ENCODE measurements around the gene LYVE1. TPM values are rescaled to one million over a fixed set of nuclear protein-coding genes. Genes with fewer than 3 reads are reported as not detected.
"Not testable (repeated sequence)": the region's sequence is repeated elsewhere in the genome, so short reads cannot be mapped to it uniquely, and the experiment has no call there.

LYVE1 gene
- total RNA-seq, 2 experiments from 2014 or later: not detected

GRCh38 chr11:10601837-10602236 is 33.4 kb upstream of the LYVE1 start:
- peaks cover 13% of the 10 kb centered on the region for H3K4me1 Mint-ChIP-seq
- CTCF ChIA-PET: interaction anchor here (1.2 kb wide), 1 partner anchor 10 kb away, joined by 3 read pairs; no protein-coding TSS in a partner anchor
- no peak overlapping the region for H3K4me3 Mint-ChIP-seq
- H3K27me3 Mint-ChIP-seq: peaks cover 7% of the 10 kb centered on the region
- H3K36me3 Mint-ChIP-seq: no peaks in the 10 kb centered on the region
- H3K27ac Mint-ChIP-seq: no peak overlapping the region
- no peaks in the 10 kb centered on the region for H3K9me3 Mint-ChIP-seq (ENCODE audit: low read depth)
- DNase-seq (no peak), ATAC-seq (no peak)

DNA sequence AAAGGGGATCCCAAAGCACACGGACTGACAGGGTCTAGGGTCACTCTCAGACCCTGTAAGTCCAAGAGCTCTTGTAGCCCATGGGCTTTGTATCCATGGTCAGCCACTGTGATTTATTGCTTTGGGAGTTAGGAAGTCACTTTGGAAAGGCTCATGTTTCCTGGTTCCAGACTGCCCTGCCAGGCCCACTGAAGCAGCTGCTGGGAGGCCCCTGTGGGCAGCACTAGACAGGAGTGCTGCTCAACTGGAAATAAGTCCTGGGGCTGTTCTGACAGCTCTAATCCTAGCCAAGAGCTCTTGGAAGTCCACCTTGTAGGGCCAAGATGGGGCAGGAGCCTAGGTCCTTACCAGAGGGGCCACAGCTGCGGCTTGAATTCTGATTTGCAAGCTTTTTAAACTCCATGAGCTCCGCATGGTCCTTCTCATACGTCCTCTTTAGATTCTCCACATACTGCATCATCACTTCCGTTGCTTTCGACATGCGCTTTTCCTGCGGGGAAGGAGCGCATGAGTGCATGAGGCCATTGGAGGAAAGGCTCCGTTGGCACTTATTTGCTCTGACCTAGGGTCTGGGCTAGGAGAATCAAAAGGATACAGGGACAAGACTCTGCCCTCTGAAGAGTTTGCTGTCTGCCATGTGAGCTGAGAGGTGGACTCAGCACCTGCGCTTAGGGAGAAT is 32.2 kb upstream of the LYVE1 start:
- DNase-seq: no peak
- Mint-ChIP-seq H3K9me3 (ENCODE audit: low read depth) (peaks cover 3% of the 10 kb centered on the region), H3K27ac (no peak overlapping the region), H3K4me1 (peaks cover 4% of the 10 kb centered on the region), H3K27me3 (peaks cover 3% of the 10 kb centered on the region), H3K4me3 (no peak overlapping the region), H3K36me3 (no peaks in the 10 kb centered on the region)
- no peak for ATAC-seq
- CTCF ChIA-PET: no interaction called here

GRCh38 chr11:10599388-10600175 is 31.1 kb upstream of the LYVE1 start:
- Mint-ChIP-seq H3K27ac (no peak overlapping the region), H3K4me3 (no peak overlapping the region), H3K4me1 (peaks cover 4% of the 10 kb centered on the region), H3K9me3 (ENCODE audit: low read depth) (peaks cover 3% of the 10 kb centered on the region), H3K27me3 (no peaks in the 10 kb centered on the region), H3K36me3 (no peaks in the 10 kb centered on the region)
- ATAC-seq: no peak
- DNase-seq: no peak
- CTCF ChIA-PET: interaction anchor here (1.5 kb wide), 1 partner anchor 58 kb away, joined by 6 read pairs; the partner anchor contains the start of gene RNF141

DNA sequence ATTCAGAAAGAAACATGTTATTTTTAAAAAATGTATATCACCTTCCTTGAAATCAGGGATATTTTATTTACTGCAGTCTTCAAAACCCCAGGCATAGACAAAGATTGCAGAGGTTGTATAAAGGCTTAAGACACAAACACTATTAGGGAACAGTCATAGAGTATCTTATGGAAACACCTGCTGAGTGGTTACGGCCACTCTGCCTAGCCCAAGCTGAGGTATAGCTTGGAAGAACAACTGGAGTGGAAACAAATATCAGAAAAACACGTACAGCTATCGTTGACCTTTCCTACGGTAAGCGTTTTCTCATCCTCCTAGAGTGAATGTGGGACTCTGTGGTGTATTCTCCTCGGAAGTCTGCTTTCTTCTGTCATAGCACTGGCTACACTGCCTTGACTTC is 30.4 kb upstream of the LYVE1 start:
- CTCF ChIA-PET: interaction anchor here (1.5 kb wide), 1 partner anchor 58 kb away, joined by 6 read pairs; the partner anchor contains the start of gene RNF141
- peaks cover 3% of the 10 kb centered on the region for H3K9me3 Mint-ChIP-seq (ENCODE audit: low read depth)
- no peak overlapping the region for H3K27ac Mint-ChIP-seq
- peaks cover 7% of the 10 kb centered on the region for H3K4me1 Mint-ChIP-seq
- no peak for ATAC-seq
- H3K4me3 Mint-ChIP-seq: no peak overlapping the region
- H3K27me3 Mint-ChIP-seq: no peaks in the 10 kb centered on the region
- H3K36me3 Mint-ChIP-seq: no peaks in the 10 kb centered on the region
- DNase-seq: no peak

GRCh38 chr11:10597877-10598351 is 29.4 kb upstream of the LYVE1 start:
- no peaks in the 10 kb centered on the region for H3K36me3 Mint-ChIP-seq
- CTCF ChIA-PET: no interaction called here
- DNase-seq: no peak
- peaks cover 3% of the 10 kb centered on the region for H3K9me3 Mint-ChIP-seq (ENCODE audit: low read depth)
- H3K4me1 Mint-ChIP-seq: peaks cover 7% of the 10 kb centered on the region
- no peak overlapping the region for H3K4me3 Mint-ChIP-seq
- ATAC-seq: no peak
- no peak overlapping the region for H3K27ac Mint-ChIP-seq
- peaks cover 3% of the 10 kb centered on the region for H3K27me3 Mint-ChIP-seq

GRCh38 chr11:10595840-10596239 is 27.4 kb upstream of the LYVE1 start:
- not testable (repeated sequence) for DNase-seq

GRCh38 chr11:10594407-10594806 is 25.9 kb upstream of the LYVE1 start:
- Mint-ChIP-seq H3K27ac (no peak overlapping the region), H3K4me3 (no peak overlapping the region), H3K9me3 (ENCODE audit: low read depth) (peaks cover 3% of the 10 kb centered on the region), H3K36me3 (no peaks in the 10 kb centered on the region), H3K27me3 (peaks cover 18% of the 10 kb centered on the region), H3K4me1 (peaks cover 10% of the 10 kb centered on the region)
- DNase-seq (no peak), ATAC-seq (peak; percentile 47)
- CTCF ChIA-PET: interaction anchor here (1.4 kb wide), 1 partner anchor 10 kb away, joined by 3 read pairs; no protein-coding TSS in a partner anchor

More at GRCh38 chr11:10595840-10596239, 27.4 kb upstream of the LYVE1 start:
- not testable (repeated sequence) for H3K4me1 Mint-ChIP-seq; H3K9me3 Mint-ChIP-seq (ENCODE audit: low read depth); ATAC-seq; H3K4me3 Mint-ChIP-seq; H3K27ac Mint-ChIP-seq; H3K36me3 Mint-ChIP-seq
- CTCF ChIA-PET: interaction anchor here (1.4 kb wide), 1 partner anchor 11 kb away, joined by 3 read pairs; no protein-coding TSS in a partner anchor
- H3K27me3 Mint-ChIP-seq: peaks cover 11% of the 10 kb centered on the region

DNA sequence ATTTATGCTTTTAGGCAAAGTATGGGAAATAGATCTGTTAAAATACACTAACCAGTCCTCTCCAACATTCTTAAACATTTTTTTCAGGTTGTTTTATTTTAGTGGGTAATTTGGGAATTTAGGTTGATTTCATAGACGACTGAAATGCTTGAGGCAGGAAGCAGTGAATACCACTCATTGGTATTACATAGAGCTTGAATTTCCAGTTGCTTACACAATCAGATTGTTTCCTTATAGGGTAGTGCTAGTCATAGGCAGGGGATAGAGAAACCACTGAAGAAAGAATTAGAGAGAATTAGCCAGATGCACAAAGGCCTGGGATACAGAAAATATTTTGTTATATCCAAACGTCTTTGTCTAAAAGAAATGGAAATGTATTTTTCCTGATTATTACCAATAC is 23.9 kb upstream of the LYVE1 start:
- no peak overlapping the region for H3K4me3 Mint-ChIP-seq
- CTCF ChIA-PET: interaction anchor here (0.5 kb wide), 1 partner anchor 10 kb away, joined by 3 read pairs; no protein-coding TSS in a partner anchor
- ATAC-seq (no peak), DNase-seq (no peak)
- H3K9me3 Mint-ChIP-seq (ENCODE audit: low read depth): peaks cover 3% of the 10 kb centered on the region
- H3K4me1 Mint-ChIP-seq: peaks cover 17% of the 10 kb centered on the region
- H3K27ac Mint-ChIP-seq: no peak overlapping the region
- peaks cover 18% of the 10 kb centered on the region for H3K27me3 Mint-ChIP-seq
- H3K36me3 Mint-ChIP-seq: no peaks in the 10 kb centered on the region

DNA sequence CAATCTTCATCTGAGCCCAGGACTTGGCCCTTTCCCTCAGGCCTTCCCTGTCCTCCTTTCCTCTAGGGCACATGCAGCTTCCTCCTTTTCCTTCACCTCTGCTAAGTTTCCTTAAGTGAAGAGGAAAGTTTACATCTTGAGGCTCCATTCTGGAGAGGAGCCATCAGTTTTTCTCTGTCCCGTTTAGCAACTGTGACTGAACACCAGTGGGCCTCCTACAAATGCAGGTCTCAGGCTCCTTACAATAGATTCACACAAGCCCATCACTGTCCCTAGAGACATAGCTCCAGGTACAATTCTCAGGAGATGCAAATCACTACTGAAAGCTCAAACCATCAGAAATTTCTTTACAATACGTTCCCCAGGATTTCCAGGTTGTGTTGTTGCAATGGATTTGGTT is 23.3 kb upstream of the LYVE1 start:
- no peak overlapping the region for H3K27ac Mint-ChIP-seq
- DNase-seq: no peak
- no peaks in the 10 kb centered on the region for H3K36me3 Mint-ChIP-seq
- ATAC-seq: no peak
- H3K9me3 Mint-ChIP-seq (ENCODE audit: low read depth): peaks cover 3% of the 10 kb centered on the region
- H3K4me1 Mint-ChIP-seq: peaks cover 19% of the 10 kb centered on the region
- no peak overlapping the region for H3K4me3 Mint-ChIP-seq
- CTCF ChIA-PET: interaction anchor here (0.5 to 1.5 kb wide), 2 partner anchors 11 to 187 kb away, joined by 3 to 4 read pairs; no protein-coding TSS in a partner anchor
- peaks cover 18% of the 10 kb centered on the region for H3K27me3 Mint-ChIP-seq

GRCh38 chr11:10590218-10590915 is 21.9 kb upstream of the LYVE1 start:
- CTCF ChIA-PET: interaction anchor here (1.4 to 1.5 kb wide), 2 partner anchors 56 to 186 kb away, joined by 3 to 4 read pairs; no protein-coding TSS in a partner anchor
- DNase-seq (no peak), ATAC-seq (no peak)
- no peaks in the 10 kb centered on the region for H3K9me3 Mint-ChIP-seq (ENCODE audit: low read depth)
- no peaks in the 10 kb centered on the region for H3K36me3 Mint-ChIP-seq
- peaks cover 19% of the 10 kb centered on the region for H3K4me1 Mint-ChIP-seq
- H3K27me3 Mint-ChIP-seq: peaks cover 18% of the 10 kb centered on the region
- no peak overlapping the region for H3K4me3 Mint-ChIP-seq
- H3K27ac Mint-ChIP-seq: no peak overlapping the region

GRCh38 chr11:10588904-10589303 is 20.4 kb upstream of the LYVE1 start:
- DNase-seq (no peak), ATAC-seq (peak; percentile 64)
- Mint-ChIP-seq H3K9me3 (ENCODE audit: low read depth) (no peaks in the 10 kb centered on the region), H3K36me3 (no peaks in the 10 kb centered on the region), H3K27me3 (peaks cover 18% of the 10 kb centered on the region), H3K4me1 (peaks cover 12% of the 10 kb centered on the region), H3K27ac (no peak overlapping the region), H3K4me3 (no peak overlapping the region)
- CTCF ChIA-PET: interaction anchor here (0.6 kb wide), 1 partner anchor 911 kb away, joined by 3 read pairs; no protein-coding TSS in a partner anchor

GRCh38 chr11:10587995-10588394 is 19.5 kb upstream of the LYVE1 start:
- H3K27ac Mint-ChIP-seq: no peak overlapping the region
- peaks cover 12% of the 10 kb centered on the region for H3K4me1 Mint-ChIP-seq
- CTCF ChIA-PET: interaction anchor here (0.6 kb wide), 1 partner anchor 910 kb away, joined by 3 read pairs; no protein-coding TSS in a partner anchor
- DNase-seq (no peak), ATAC-seq (no peak)
- H3K9me3 Mint-ChIP-seq (ENCODE audit: low read depth): no peaks in the 10 kb centered on the region
- no peak overlapping the region for H3K4me3 Mint-ChIP-seq
- H3K27me3 Mint-ChIP-seq: peaks cover 23% of the 10 kb centered on the region
- H3K36me3 Mint-ChIP-seq: no peaks in the 10 kb centered on the region

DNA sequence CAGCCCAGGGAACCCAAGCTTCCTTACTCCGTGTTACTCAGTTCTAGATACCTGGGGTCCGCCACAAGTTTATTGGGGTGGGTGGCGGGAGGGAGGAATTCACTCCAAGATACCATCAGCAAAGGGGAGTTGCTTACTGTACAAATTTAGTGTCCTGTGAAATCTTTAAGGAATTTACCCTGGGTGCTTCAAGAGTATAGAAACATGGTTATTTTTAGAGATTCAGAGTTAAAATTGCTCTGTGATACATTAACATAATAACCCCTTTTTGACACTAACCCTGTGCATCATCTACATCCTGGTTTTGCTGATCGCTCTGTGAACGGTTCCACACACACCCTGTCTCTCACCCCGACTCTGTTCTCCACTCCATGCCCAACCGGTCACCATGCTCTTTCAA is 18.9 kb upstream of the LYVE1 start:
- Mint-ChIP-seq H3K27me3 (peaks cover 25% of the 10 kb centered on the region), H3K4me3 (no peak overlapping the region), H3K36me3 (no peaks in the 10 kb centered on the region), H3K9me3 (ENCODE audit: low read depth) (no peaks in the 10 kb centered on the region), H3K27ac (no peak overlapping the region), H3K4me1 (peaks cover 12% of the 10 kb centered on the region)
- DNase-seq (no peak), ATAC-seq (no peak)
- CTCF ChIA-PET: no interaction called here

Data from activated CD8-positive, alpha-beta memory T cell treated with anti-CD3 and anti-CD28 coated beads, Interleukin-2, amount 10 ng/mL, durations not matched to agents 7 days and 5 days (primary cell).